ENCODE results near the gene LTB.

DNA sequence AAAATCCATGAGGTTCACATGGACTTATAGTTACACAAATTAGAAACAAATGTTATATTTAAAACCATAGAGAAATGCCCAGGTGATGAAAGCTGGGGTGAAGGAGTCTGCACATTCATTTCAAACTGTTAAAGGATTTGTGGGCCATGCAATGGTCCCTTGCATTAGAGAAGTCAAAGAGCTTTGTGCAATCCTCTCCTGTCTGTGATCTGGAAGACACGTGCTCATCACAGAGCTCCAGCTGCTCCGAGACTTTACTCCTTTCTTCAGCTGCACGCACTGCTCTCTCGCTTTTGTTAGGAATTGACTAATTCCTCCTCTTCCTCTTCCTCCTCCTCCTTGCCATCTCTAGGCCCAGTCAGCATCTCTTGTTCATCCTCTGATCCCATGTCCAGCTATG, 28.7 kb upstream of the LTB start:
- TF ChIP-seq, protein P1, sequence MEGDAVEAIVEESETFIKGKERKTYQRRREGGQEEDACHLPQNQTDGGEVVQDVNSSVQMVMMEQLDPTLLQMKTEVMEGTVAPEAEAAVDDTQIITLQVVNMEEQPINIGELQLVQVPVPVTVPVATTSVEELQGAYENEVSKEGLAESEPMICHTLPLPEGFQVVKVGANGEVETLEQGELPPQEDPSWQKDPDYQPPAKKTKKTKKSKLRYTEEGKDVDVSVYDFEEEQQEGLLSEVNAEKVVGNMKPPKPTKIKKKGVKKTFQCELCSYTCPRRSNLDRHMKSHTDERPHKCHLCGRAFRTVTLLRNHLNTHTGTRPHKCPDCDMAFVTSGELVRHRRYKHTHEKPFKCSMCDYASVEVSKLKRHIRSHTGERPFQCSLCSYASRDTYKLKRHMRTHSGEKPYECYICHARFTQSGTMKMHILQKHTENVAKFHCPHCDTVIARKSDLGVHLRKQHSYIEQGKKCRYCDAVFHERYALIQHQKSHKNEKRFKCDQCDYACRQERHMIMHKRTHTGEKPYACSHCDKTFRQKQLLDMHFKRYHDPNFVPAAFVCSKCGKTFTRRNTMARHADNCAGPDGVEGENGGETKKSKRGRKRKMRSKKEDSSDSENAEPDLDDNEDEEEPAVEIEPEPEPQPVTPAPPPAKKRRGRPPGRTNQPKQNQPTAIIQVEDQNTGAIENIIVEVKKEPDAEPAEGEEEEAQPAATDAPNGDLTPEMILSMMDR (conservative IDR thresholded peaks at IDR 0.05), result no peak
- TF ChIP-seq ZFX (IDR thresholded peaks at IDR 0.05), result no peak

Data from C4-2B (cell line).